Activated CD4-positive, alpha-beta memory T cell treated with anti-CD3 and anti-CD28 coated beads, Interleukin-2, amount 10 ng/mL, durations not matched to agents 7 days and 5 days (primary cell): ENCODE data around the gene TRIM41. TPM values are rescaled to one million over a fixed set of nuclear protein-coding genes. Genes with fewer than 3 reads are reported as not detected.
"Not testable (repeated sequence)": the region's sequence is repeated elsewhere in the genome, so short reads cannot be mapped to it uniquely, and the experiment has no call there.

Experiments
- CTCF ChIA-PET: fragments of 350-600 bp; sonication (Branson Sonifier 250); formaldehyde crosslinking; loops from one replicate; lab custom pipeline; 2021; ENCODE audit warnings: antibody characterized with exemption, inconsistent platforms; lab: Charles Lee
- POLR2A ChIA-PET: fragments of 350-600 bp; sonication (Branson Sonifier 250); formaldehyde crosslinking; loops from one replicate; lab custom pipeline; 2021; ENCODE audit warnings: antibody characterized with exemption; lab: Charles Lee
- DNase-seq: peaks from one replicate; pipeline ENCODE4 v3.0.0-alpha.2; 2020
- H3K27ac Mint-ChIP-seq: one replicate; pipeline ENCODE4 v1.8.0; 2021; ENCODE audit warnings: mild to moderate bottlenecking, mixed read lengths
- H3K27me3 Mint-ChIP-seq: one replicate; pipeline ENCODE4 v1.8.0; 2021; ENCODE audit warnings: mixed read lengths
- H3K36me3 Mint-ChIP-seq: one replicate; pipeline ENCODE4 v1.8.0; 2021; ENCODE audit warnings: low read depth, mixed read lengths
- H3K4me1 Mint-ChIP-seq: one replicate; pipeline ENCODE4 v1.8.0; 2021; ENCODE audit warnings: mixed read lengths
- H3K4me3 Mint-ChIP-seq: one replicate; pipeline ENCODE4 v1.8.0; 2021; ENCODE audit warnings: mild to moderate bottlenecking, mixed read lengths
- H3K9me3 Mint-ChIP-seq: one replicate; pipeline ENCODE4 v1.8.0; 2021; ENCODE audit warnings: mixed read lengths
- total RNA-seq, 2 experiments: library from RNA; stranded (reverse); gene quantifications; one replicate each; pipeline ENCODE4 v1.2.3, GENCODE V29; 2021

TRIM41 gene
- total RNA-seq, result 10 to 100 TPM; 42.4 to 43.7 TPM

GRCh38 chr5:181223058-181223728 lies at the start of gene TRIM41:
Gene TRIM41, plus strand, starts transcription at chr5:181223281. Its CDS starts 719 bp downstream, at chr5:181224000.
- peak within 1 kb of the TSS; percentile 99 for H3K4me3 Mint-ChIP-seq
- H3K4me1 Mint-ChIP-seq, result peaks cover 69% of the 10 kb centered on the region
- peaks cover 20% of the 10 kb centered on the region for H3K36me3 Mint-ChIP-seq
- ChIA-PET CTCF (interaction anchor here (1.0 to 2.8 kb wide), 8 partner anchors 16 to 50 kb away, joined by 3 to 11 read pairs (median 4); partner anchors contain the start of genes RACK1 and TRIM7), POLR2A (interaction anchor here (0.7 to 31.8 kb wide), 14 partner anchors 8 to 931 kb away, joined by 3 to 1091 read pairs (median 4); partner anchors contain the start of genes RACK1, TRIM52 and TRIM7)
- peaks cover 4% of the 10 kb centered on the region for H3K27me3 Mint-ChIP-seq
- peak within 1 kb of the TSS; percentile 100 for H3K27ac Mint-ChIP-seq
- peak; percentile 98 for DNase-seq
- H3K9me3 Mint-ChIP-seq, result no peaks in the 10 kb centered on the region

- H3K36me3 Mint-ChIP-seq, result peaks cover 7% of the 10 kb centered on the region
- POLR2A ChIA-PET, result interaction anchor here (0.7 to 3.2 kb wide), 15 partner anchors 9 to 342 kb away, joined by 3 to 14 read pairs (median 5); partner anchors contain the start of genes TRIM41, TRIM52 and TRIM7
Observed at GRCh38 chr5:181173420-181174342, 49.4 kb upstream of the TRIM41 start.

GRCh38 chr5:181176254-181176952 lies 46.7 kb upstream of the TRIM41 start:
- Mint-ChIP-seq H3K4me3 (no peak overlapping the region), H3K27ac (no peak overlapping the region), H3K4me1 (peaks cover 21% of the 10 kb centered on the region), H3K27me3 (peaks cover 33% of the 10 kb centered on the region), H3K36me3 (peaks cover 5% of the 10 kb centered on the region), H3K9me3 (no peaks in the 10 kb centered on the region)
- DNase-seq, result no peak
- ChIA-PET POLR2A (no interaction called here), CTCF (no interaction called here)

More at GRCh38 chr5:181173420-181174342, 49.4 kb upstream of the TRIM41 start:
- DNase-seq, result peak; percentile 72
- Mint-ChIP-seq H3K4me3 (peak overlapping the region; percentile 78), H3K9me3 (no peaks in the 10 kb centered on the region), H3K4me1 (peaks cover 46% of the 10 kb centered on the region), H3K27ac (peak overlapping the region; percentile 80), H3K27me3 (peaks cover 54% of the 10 kb centered on the region)
- CTCF ChIA-PET, result interaction anchor here (0.6 to 4.5 kb wide), 16 partner anchors 9 to 343 kb away, joined by 3 to 50 read pairs (median 4); no protein-coding TSS in a partner anchor

GRCh38 chr5:181177559-181177958 lies 45.5 kb upstream of the TRIM41 start:
- H3K36me3 Mint-ChIP-seq, DNase-seq, CTCF ChIA-PET, H3K9me3 Mint-ChIP-seq, H3K4me3 Mint-ChIP-seq, H3K27ac Mint-ChIP-seq: not testable (repeated sequence)
- H3K4me1 Mint-ChIP-seq, result peaks cover 26% of the 10 kb centered on the region
- H3K27me3 Mint-ChIP-seq, result peaks cover 34% of the 10 kb centered on the region
- POLR2A ChIA-PET, result interaction anchor here (1.1 kb wide), 1 partner anchor 83 kb away, joined by 3 read pairs; no protein-coding TSS in a partner anchor

GRCh38 chr5:181181650-181182565 lies 41.2 kb upstream of the TRIM41 start:
- peak; percentile 71 for DNase-seq
- POLR2A ChIA-PET, result interaction anchor here (1.0 kb wide), 1 partner anchor 9 kb away, joined by 3 read pairs; no protein-coding TSS in a partner anchor
- H3K27me3 Mint-ChIP-seq, result peaks cover 17% of the 10 kb centered on the region
- H3K36me3 Mint-ChIP-seq, result no peaks in the 10 kb centered on the region
- peak overlapping the region; percentile 43 for H3K27ac Mint-ChIP-seq
- CTCF ChIA-PET, result interaction anchor here (1.0 to 2.0 kb wide), 3 partner anchors 9 to 13 kb away, joined by 3 to 7 read pairs (median 6); no protein-coding TSS in a partner anchor
- no peaks in the 10 kb centered on the region for H3K9me3 Mint-ChIP-seq
- H3K4me3 Mint-ChIP-seq, result peak overlapping the region; percentile 41
- H3K4me1 Mint-ChIP-seq, result peaks cover 34% of the 10 kb centered on the region

GRCh38 chr5:181182651-181183050 lies 40.4 kb upstream of the TRIM41 start:
- POLR2A ChIA-PET, result interaction anchor here (1.0 kb wide), 1 partner anchor 10 kb away, joined by 3 read pairs; no protein-coding TSS in a partner anchor
- H3K27ac Mint-ChIP-seq, result peak overlapping the region; percentile 73
- CTCF ChIA-PET, result interaction anchor here (1.0 to 2.0 kb wide), 2 partner anchors 9 to 14 kb away, joined by 6 to 7 read pairs; no protein-coding TSS in a partner anchor

GRCh38 chr5:181184845-181185216 lies 38.2 kb upstream of the TRIM41 start:
- CTCF ChIA-PET, result interaction anchor here (0.6 to 2.8 kb wide), 18 partner anchors 8 to 1329 kb away, joined by 3 to 50 read pairs (median 4); no protein-coding TSS in a partner anchor
- Mint-ChIP-seq H3K27ac (peak overlapping the region; percentile 94), H3K9me3 (no peaks in the 10 kb centered on the region), H3K27me3 (peaks cover 15% of the 10 kb centered on the region), H3K36me3 (peaks cover 10% of the 10 kb centered on the region), H3K4me1 (peaks cover 52% of the 10 kb centered on the region), H3K4me3 (peak overlapping the region; percentile 86)
- no peak for DNase-seq
- POLR2A ChIA-PET, result interaction anchor here (1.0 to 3.4 kb wide), 13 partner anchors 11 to 377 kb away, joined by 3 to 40 read pairs (median 6); partner anchors contain the start of genes RACK1, TRIM41, TRIM52 and TRIM7

More at GRCh38 chr5:181182651-181183050, 40.4 kb upstream of the TRIM41 start:
- Mint-ChIP-seq H3K36me3 (no peaks in the 10 kb centered on the region), H3K9me3 (no peaks in the 10 kb centered on the region), H3K27me3 (peaks cover 13% of the 10 kb centered on the region), H3K4me1 (peaks cover 36% of the 10 kb centered on the region), H3K4me3 (peak overlapping the region; percentile 76)
- no peak for DNase-seq

- Mint-ChIP-seq H3K4me3 (no peak overlapping the region), H3K27me3 (peaks cover 12% of the 10 kb centered on the region)
Observed at GRCh38 chr5:181185560-181185959, 37.5 kb upstream of the TRIM41 start.

GRCh38 chr5:181186022-181186421 lies 37.1 kb upstream of the TRIM41 start:
- Mint-ChIP-seq H3K36me3 (peaks cover 10% of the 10 kb centered on the region), H3K27ac (peak overlapping the region; percentile 10), H3K27me3 (peaks cover 10% of the 10 kb centered on the region), H3K9me3 (no peaks in the 10 kb centered on the region), H3K4me1 (peaks cover 52% of the 10 kb centered on the region), H3K4me3 (no peak overlapping the region)
- CTCF ChIA-PET, result interaction anchor here (0.9 to 2.8 kb wide), 2 partner anchors 13 to 14 kb away, joined by 3 to 50 read pairs; no protein-coding TSS in a partner anchor
- no peak for DNase-seq
- POLR2A ChIA-PET, result interaction anchor here (1.2 to 3.4 kb wide), 3 partner anchors 13 to 75 kb away, joined by 4 to 40 read pairs (median 9); partner anchors contain the start of gene TRIM52

More at GRCh38 chr5:181185560-181185959, 37.5 kb upstream of the TRIM41 start:
- CTCF ChIA-PET, result interaction anchor here (0.7 to 2.8 kb wide), 8 partner anchors 13 to 76 kb away, joined by 3 to 50 read pairs (median 6); no protein-coding TSS in a partner anchor
- no peak for DNase-seq
- Mint-ChIP-seq H3K9me3 (no peaks in the 10 kb centered on the region), H3K4me1 (peaks cover 52% of the 10 kb centered on the region), H3K27ac (no peak overlapping the region), H3K36me3 (peaks cover 10% of the 10 kb centered on the region)
- POLR2A ChIA-PET, result interaction anchor here (1.0 to 3.4 kb wide), 9 partner anchors 12 to 75 kb away, joined by 3 to 40 read pairs (median 8); partner anchors contain the start of genes RACK1, TRIM52 and TRIM7

- H3K27ac Mint-ChIP-seq, result peak overlapping the region; percentile 67
- H3K27me3 Mint-ChIP-seq, result peaks cover 4% of the 10 kb centered on the region
- H3K9me3 Mint-ChIP-seq, result no peaks in the 10 kb centered on the region
- peaks cover 51% of the 10 kb centered on the region for H3K4me1 Mint-ChIP-seq
- POLR2A ChIA-PET, result interaction anchor here (1.1 to 8.5 kb wide), 8 partner anchors 12 to 74 kb away, joined by 3 to 149 read pairs (median 58); partner anchors contain the start of genes RACK1, TRIM41, TRIM52 and TRIM7
- no peak for DNase-seq
- H3K36me3 Mint-ChIP-seq, result peaks cover 17% of the 10 kb centered on the region
- CTCF ChIA-PET, result interaction anchor here (0.9 to 3.7 kb wide), 2 partner anchors 14 to 20 kb away, joined by 3 to 28 read pairs; no protein-coding TSS in a partner anchor
- H3K4me3 Mint-ChIP-seq, result no peak overlapping the region
Observed at GRCh38 chr5:181186986-181187499, 36.0 kb upstream of the TRIM41 start.
